CD4-positive, alpha-beta T cell (primary cell): Measurements from ENCODE around the gene PSPC1. TPM values are rescaled to one million over a fixed set of nuclear protein-coding genes. Genes with fewer than 3 reads are reported as not detected.
"Not testable (repeated sequence)": the region's sequence is repeated elsewhere in the genome, so short reads cannot be mapped to it uniquely, and the experiment has no call there.

Experiments
- ATAC-seq: fragments of 200-7000 bp; cut with Tn5 transposase; one replicate; pipeline ENCODE4 v1.10.0; 2022; ENCODE audit warnings: mild to moderate bottlenecking; ENCODE audit not compliant: poor library complexity
- CTCF ChIA-PET: fragments of 350-600 bp; sonication (Branson Sonifier 250); formaldehyde crosslinking; loops from one replicate; lab custom pipeline; 2021; ENCODE audit warnings: antibody characterized with exemption, inconsistent platforms; lab: Charles Lee
- POLR2A ChIA-PET: fragments of 350-600 bp; sonication (Branson Sonifier 250); formaldehyde crosslinking; loops from one replicate; lab custom pipeline; 2021; ENCODE audit warnings: antibody characterized with exemption, inconsistent platforms; lab: Charles Lee
- DNase-seq, 14 experiments: peaks; one replicate each; pipeline ENCODE4 v3.0.0-alpha.2; 2013 to 2020; ENCODE audit warnings: mixed read lengths in 2 of 14
- H3K27ac ChIP-seq, 2 donors: one replicate each; pipeline versions ENCODE4 v1.5.1 to v1.7.0; 2013; ENCODE audit warnings: low read length in 2 of 2, low read depth in 1 of 2, mild to moderate bottlenecking in 1 of 2
- H3K27me3 ChIP-seq, 2 experiments: 1 replicate in 1 of 2; 2 replicates in 1 of 2; pipeline versions ENCODE4 v1.6.1 to v1.7.0; 2013; ENCODE audit warnings: low read length in 2 of 2, control low read depth in 1 of 2, mild to moderate bottlenecking in 1 of 2, moderate library complexity in 1 of 2; ENCODE audit not compliant: insufficient read depth in 2 of 2, control insufficient read depth in 1 of 2
- H3K36me3 ChIP-seq: one replicate; pipeline ENCODE4 v1.6.1; 2013; ENCODE audit warnings: low read length, control low read depth; ENCODE audit not compliant: insufficient read depth
- H3K4me1 ChIP-seq: one replicate; pipeline ENCODE4 v1.6.1; 2013; ENCODE audit warnings: low read length, control low read depth; ENCODE audit not compliant: insufficient read depth
- H3K4me3 ChIP-seq: one replicate; pipeline ENCODE4 v1.5.1; 2013; ENCODE audit warnings: mild to moderate bottlenecking, low read length, moderate library complexity
- H3K9me3 ChIP-seq, 2 experiments: 1 replicate in 1 of 2; 2 replicates in 1 of 2; pipeline versions ENCODE4 v1.6.1 to v1.7.0; 2013; ENCODE audit warnings: low read length in 2 of 2, mild to moderate bottlenecking in 2 of 2, control low read depth in 1 of 2, moderate library complexity in 1 of 2; ENCODE audit not compliant: control insufficient read depth in 1 of 2, insufficient read depth in 1 of 2
- H3K27ac Mint-ChIP-seq: one replicate; pipeline ENCODE4 v1.8.0; 2020; ENCODE audit warnings: mixed read lengths
- H3K27me3 Mint-ChIP-seq: one replicate; pipeline ENCODE4 v1.8.0; 2021; ENCODE audit warnings: mixed read lengths
- H3K36me3 Mint-ChIP-seq: one replicate; pipeline ENCODE4 v1.8.0; 2021; ENCODE audit warnings: low read depth, mixed read lengths
- H3K4me1 Mint-ChIP-seq: one replicate; pipeline ENCODE4 v1.8.0; 2021; ENCODE audit warnings: low read depth, mixed read lengths
- H3K4me3 Mint-ChIP-seq: one replicate; pipeline ENCODE4 v1.8.0; 2020; ENCODE audit warnings: mild to moderate bottlenecking, mixed read lengths
- H3K9me3 Mint-ChIP-seq: one replicate; pipeline ENCODE4 v1.8.0; 2020; ENCODE audit warnings: mixed read lengths
- CTCF ChIP-seq: fragments of 200-600 bp; IDR thresholded peaks from one replicate; pipeline ENCODE4 v1.8.0; 2022; ENCODE audit warnings: antibody characterized with exemption, mild to moderate bottlenecking
- intact Hi-C, 2 experiments: fragments of 100-400 bp; cut with DNase I in 1 of 2; cut with micrococcal nuclease in 1 of 2; formaldehyde crosslinking; loops; one replicate each; pipeline versions ENCODE4 v1.15.1 to v1.9.0; 2023 to 2025; cut with DNase I, micrococcal nuclease
- polyA plus RNA-seq, 2 donors: library from polyadenylated mRNA; unstranded; fragments of 120-200 nt; gene quantifications; one replicate each; pipeline ENCODE4 v1.2.1, GENCODE V29; 2013
- total RNA-seq, 174 experiments: library from RNA in 2 of 174; stranded (reverse) in 2 of 174; gene quantifications; one replicate each; pipeline ENCODE4 v1.2.3 and lab custom pipeline; 2021 to 2026

PSPC1 gene
- total RNA-seq (10 to 100 TPM; 71.0 to 71.9 TPM), total RNA-seq (lab: John Stamatoyannopoulos, UW) (64.2 to 119 (median 87.5) reads per million in 172 experiments)
- polyA plus RNA-seq (2013, experiment 1 of 2): 54.7 TPM
- polyA plus RNA-seq (2013, experiment 2 of 2): 66.8 TPM

- ATAC-seq (peak; percentile 90), DNase-seq (peak; percentile 91 to 98 (median 96))
- Mint-ChIP-seq H3K36me3 (peaks cover 19% of the 10 kb centered on the region), H3K27ac (peak within 1 kb of the TSS; percentile 95), H3K4me3 (peak within 1 kb of the TSS; percentile 91), H3K4me1 (peaks cover 11% of the 10 kb centered on the region)
- peak within 1 kb of the TSS; percentile 85 to 96 for H3K27ac ChIP-seq
- H3K4me1 ChIP-seq: peaks cover 10% of the 10 kb centered on the region
- H3K36me3 ChIP-seq, H3K27me3 Mint-ChIP-seq, H3K9me3 Mint-ChIP-seq, H3K9me3 ChIP-seq, H3K27me3 ChIP-seq: not testable (repeated sequence)
- peak within 1 kb of the TSS; percentile 100 for H3K4me3 ChIP-seq
- intact Hi-C loops: loop anchor here (2.0 to 5.0 kb wide), 4 partner anchors 80 to 178 kb away; partner anchors contain the start of genes MPHOSPH8 (in 2 of the 2), ZMYM2 (in 1 of the 2) and ZMYM5 (in 1 of the 2)
- ChIA-PET CTCF (interaction anchor here (0.5 to 1.0 kb wide), 2 partner anchors 94 to 414 kb away, joined by 3 to 5 read pairs; no protein-coding TSS in a partner anchor), POLR2A (interaction anchor here (0.6 to 4.0 kb wide), 12 partner anchors 9 to 1057 kb away, joined by 3 to 74 read pairs (median 5); partner anchors contain the start of genes MPHOSPH8 and ZMYM5)
Observed at GRCh38 chr13:19782727-19783682, at the start of gene PSPC1. PSPC1 (minus strand) TSS chr13:19782945; CDS start chr13:19782757, 188 bp downstream.

- Mint-ChIP-seq H3K4me3 (no peak overlapping the region), H3K9me3 (no peaks in the 10 kb centered on the region), H3K27me3 (no peaks in the 10 kb centered on the region), H3K27ac (no peak overlapping the region), H3K4me1 (peaks cover 5% of the 10 kb centered on the region), H3K36me3 (peaks cover 77% of the 10 kb centered on the region)
- no peak for TF ChIP-seq CTCF
- Histone ChIP-seq H3K36me3 (peaks cover 48% of the 10 kb centered on the region), H3K27me3 (no peaks in the 10 kb centered on the region), H3K4me1 (no peaks in the 10 kb centered on the region), H3K9me3 (peaks cover 0 to 4% of the 10 kb centered on the region in 2 experiments), H3K4me3 (no peak overlapping the region), H3K27ac (no peak overlapping the region)
- no peak for DNase-seq
- ChIA-PET CTCF (no interaction called here), POLR2A (no interaction called here)
- intact Hi-C loops: no loop called here
- no peak for ATAC-seq
Observed at GRCh38 chr13:19822673-19823072, 39.9 kb upstream of the PSPC1 start.

- CTCF ChIA-PET: interaction anchor here (0.5 to 0.7 kb wide), 2 partner anchors 7 to 26 kb away, joined by 3 read pairs; no protein-coding TSS in a partner anchor
- peak; percentile 29 for TF ChIP-seq CTCF
- Mint-ChIP-seq H3K27me3 (no peaks in the 10 kb centered on the region), H3K4me1 (no peaks in the 10 kb centered on the region), H3K4me3 (no peak overlapping the region), H3K36me3 (peaks cover 51% of the 10 kb centered on the region), H3K9me3 (no peaks in the 10 kb centered on the region), H3K27ac (no peak overlapping the region)
- POLR2A ChIA-PET: no interaction called here
- Histone ChIP-seq H3K9me3 (peaks cover 0 to 4% of the 10 kb centered on the region in 2 experiments), H3K27ac (no peak overlapping the region), H3K27me3 (no peaks in the 10 kb centered on the region), H3K4me3 (no peak overlapping the region), H3K4me1 (no peaks in the 10 kb centered on the region), H3K36me3 (peaks cover 26% of the 10 kb centered on the region)
- intact Hi-C loops: no loop called here
- peak in 12 of 14 experiments; percentile 3 to 52 (median 15) for DNase-seq
- ATAC-seq: no peak
Observed at GRCh38 chr13:19818223-19818842, 35.6 kb upstream of the PSPC1 start.
